NT2/D1 (cell line): ENCODE measurements around the gene RPL21.
A peak's percentile ranks its signal among the peaks of the same experiment; 100 is the strongest.

Experiments
- DNase-seq: peaks from one replicate; pipeline ENCODE4 v3.0.0-alpha.2; 2011; ENCODE audit warnings: low read depth, low spot score
- H3K27me3 ChIP-seq: 2 replicates; pipeline ENCODE4 v1.6.0; 2011; ENCODE audit warnings: mild to moderate bottlenecking; ENCODE audit not compliant: insufficient read length, insufficient read depth
- H3K36me3 ChIP-seq: 2 replicates; pipeline ENCODE4 v1.6.1; 2011; ENCODE audit warnings: mild to moderate bottlenecking, low read length, mixed read lengths; ENCODE audit not compliant: insufficient read depth, insufficient read length
- H3K4me1 ChIP-seq: 2 replicates; pipeline ENCODE4 v1.5.1; 2011; ENCODE audit not compliant: insufficient read depth, insufficient read length
- H3K4me3 ChIP-seq: 2 replicates; pipeline ENCODE4 v1.5.1; 2011; ENCODE audit warnings: low read depth; ENCODE audit not compliant: insufficient read length
- H3K9ac ChIP-seq: 2 replicates; pipeline ENCODE4 v1.6.0; 2011; ENCODE audit warnings: low read depth; ENCODE audit not compliant: insufficient read length
- H3K9me3 ChIP-seq: 2 replicates; pipeline ENCODE4 v1.5.1; 2011; ENCODE audit warnings: mild to moderate bottlenecking, low read length; ENCODE audit not compliant: insufficient read depth
- SUZ12 ChIP-seq: IDR thresholded peaks from 2 replicates; pipeline ENCODE4 v1.6.1; 2011; ENCODE audit not compliant: insufficient read length, insufficient read depth; ENCODE audit errors: extremely low read depth
- YY1 ChIP-seq: IDR thresholded peaks from 2 replicates; pipeline ENCODE4 v1.6.1; 2011; ENCODE audit not compliant: insufficient read length, insufficient read depth
- ZNF274 ChIP-seq: IDR thresholded peaks from 2 replicates; pipeline ENCODE4 v1.6.1; 2011; ENCODE audit warnings: mild to moderate bottlenecking, low read depth, low read length

RPL21 gene

GRCh38 chr13:27263438-27263837 lies 12.1 kb downstream of the RPL21 start:
- Histone ChIP-seq H3K4me1 (no peaks in the 10 kb centered on the region), H3K27me3 (no peaks in the 10 kb centered on the region), H3K9me3 (no peaks in the 10 kb centered on the region), H3K36me3 (peaks cover 11% of the 10 kb centered on the region), H3K9ac (no peak overlapping the region), H3K4me3 (no peak overlapping the region)
- DNase-seq: no peak
- TF ChIP-seq YY1 (no peak), ZNF274 (no peak), SUZ12 (no peak)

GRCh38 chr13:27264181-27264580 lies 12.8 kb downstream of the RPL21 start:
- no peak for TF ChIP-seq SUZ12
- TF ChIP-seq ZNF274: no peak
- TF ChIP-seq YY1: no peak

GRCh38 chr13:27264648-27265047 lies 13.3 kb downstream of the RPL21 start:
- no peaks in the 10 kb centered on the region for H3K9me3 ChIP-seq
- peaks cover 6% of the 10 kb centered on the region for H3K27me3 ChIP-seq
- H3K4me3 ChIP-seq: no peak overlapping the region
- DNase-seq: no peak
- H3K9ac ChIP-seq: no peak overlapping the region
- H3K4me1 ChIP-seq: no peaks in the 10 kb centered on the region
- TF ChIP-seq SUZ12 (no peak), ZNF274 (no peak), YY1 (no peak)
- peaks cover 5% of the 10 kb centered on the region for H3K36me3 ChIP-seq

More at GRCh38 chr13:27264181-27264580, 12.8 kb downstream of the RPL21 start:
- H3K4me3 ChIP-seq: no peak overlapping the region
- peaks cover 5% of the 10 kb centered on the region for H3K36me3 ChIP-seq
- no peaks in the 10 kb centered on the region for H3K4me1 ChIP-seq
- H3K9ac ChIP-seq: no peak overlapping the region
- no peak for DNase-seq
- H3K27me3 ChIP-seq: peaks cover 5% of the 10 kb centered on the region
- no peaks in the 10 kb centered on the region for H3K9me3 ChIP-seq

GRCh38 chr13:27266917-27267316 lies 15.6 kb downstream of the RPL21 start:
- TF ChIP-seq ZNF274 (no peak), SUZ12 (no peak), YY1 (no peak)
- DNase-seq: no peak

GRCh38 chr13:27267596-27267995 lies 16.2 kb downstream of the RPL21 start:
- H3K4me3 ChIP-seq: no peak overlapping the region
- no peak overlapping the region for H3K9ac ChIP-seq
- DNase-seq: no peak
- H3K9me3 ChIP-seq: no peaks in the 10 kb centered on the region
- H3K4me1 ChIP-seq: peaks cover 2% of the 10 kb centered on the region
- TF ChIP-seq ZNF274 (no peak), SUZ12 (no peak), YY1 (no peak)
- H3K27me3 ChIP-seq: peaks cover 15% of the 10 kb centered on the region
- no peaks in the 10 kb centered on the region for H3K36me3 ChIP-seq

More at GRCh38 chr13:27266917-27267316, 15.6 kb downstream of the RPL21 start:
- H3K36me3 ChIP-seq: peaks cover 3% of the 10 kb centered on the region
- peaks cover 15% of the 10 kb centered on the region for H3K27me3 ChIP-seq
- no peaks in the 10 kb centered on the region for H3K9me3 ChIP-seq
- no peak overlapping the region for H3K4me3 ChIP-seq
- H3K9ac ChIP-seq: no peak overlapping the region
- peaks cover 2% of the 10 kb centered on the region for H3K4me1 ChIP-seq

GRCh38 chr13:27269114-27269665 lies 17.8 kb downstream of the RPL21 start:
- H3K36me3 ChIP-seq: no peaks in the 10 kb centered on the region
- peaks cover 2% of the 10 kb centered on the region for H3K4me1 ChIP-seq
- H3K9ac ChIP-seq: no peak overlapping the region
- no peaks in the 10 kb centered on the region for H3K9me3 ChIP-seq
- no peak for TF ChIP-seq SUZ12
- TF ChIP-seq ZNF274: no peak
- TF ChIP-seq YY1: no peak
- no peak overlapping the region for H3K4me3 ChIP-seq
- H3K27me3 ChIP-seq: peaks cover 15% of the 10 kb centered on the region
- DNase-seq: no peak

GRCh38 chr13:27270594-27271520 lies 19.5 kb downstream of the RPL21 start, which contains the start of gene RASL11A:
Gene RASL11A (plus strand): TSS chr13:27270830. CDS start chr13:27270945, 115 bp downstream.
- Histone ChIP-seq H3K27me3 (peaks cover 15% of the 10 kb centered on the region), H3K4me1 (peaks cover 2% of the 10 kb centered on the region), H3K9me3 (peaks cover 7% of the 10 kb centered on the region; the same call in 1 of the 2 replicates), H3K9ac (peak within 1 kb of the TSS; percentile 88), H3K36me3 (no peaks in the 10 kb centered on the region), H3K4me3 (peak within 1 kb of the TSS; percentile 68)
- no peak for TF ChIP-seq ZNF274
- no peak for TF ChIP-seq SUZ12
- no peak for TF ChIP-seq YY1
- peak; percentile 59 for DNase-seq
